ENCODE data around the gene DLG5. TPM values are rescaled to one million over a fixed set of nuclear protein-coding genes. Genes with fewer than 3 reads are reported as not detected.

DLG5 gene
- total RNA-seq, 1 donor from 2014 or later: 32.9 TPM

DNA sequence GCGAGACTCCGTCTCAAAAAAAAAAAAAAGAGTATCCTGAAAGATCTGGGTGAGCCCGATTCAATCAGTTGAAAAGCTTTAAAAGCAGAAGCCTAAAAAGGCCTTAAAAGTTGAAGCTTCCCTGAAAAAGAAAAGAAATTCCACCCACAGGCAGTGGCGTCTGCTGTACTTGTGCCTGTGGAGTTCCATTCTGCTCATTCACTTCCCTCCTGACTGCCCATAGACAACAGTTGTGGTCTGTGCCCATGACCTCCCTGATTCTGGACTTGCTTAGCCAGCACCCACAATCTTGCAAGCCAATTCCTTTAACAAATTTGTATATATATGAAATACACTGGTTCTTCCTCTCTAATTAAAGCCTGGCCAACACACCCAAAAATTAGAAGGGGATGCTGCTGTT lies 141.7 kb downstream of the DLG5 start:
- no peaks in the 10 kb centered on the region for H3K27me3 ChIP-seq
- DNase-seq (ENCODE audit: low spot score in 2 of 2): no peak
- no peak overlapping the region for H3K4me3 ChIP-seq
- no peaks in the 10 kb centered on the region for H3K9me3 ChIP-seq
- H3K27ac ChIP-seq: no peak overlapping the region
- intact Hi-C loops (cut with DNase I): no loop called here
- TF ChIP-seq, protein P1, sequence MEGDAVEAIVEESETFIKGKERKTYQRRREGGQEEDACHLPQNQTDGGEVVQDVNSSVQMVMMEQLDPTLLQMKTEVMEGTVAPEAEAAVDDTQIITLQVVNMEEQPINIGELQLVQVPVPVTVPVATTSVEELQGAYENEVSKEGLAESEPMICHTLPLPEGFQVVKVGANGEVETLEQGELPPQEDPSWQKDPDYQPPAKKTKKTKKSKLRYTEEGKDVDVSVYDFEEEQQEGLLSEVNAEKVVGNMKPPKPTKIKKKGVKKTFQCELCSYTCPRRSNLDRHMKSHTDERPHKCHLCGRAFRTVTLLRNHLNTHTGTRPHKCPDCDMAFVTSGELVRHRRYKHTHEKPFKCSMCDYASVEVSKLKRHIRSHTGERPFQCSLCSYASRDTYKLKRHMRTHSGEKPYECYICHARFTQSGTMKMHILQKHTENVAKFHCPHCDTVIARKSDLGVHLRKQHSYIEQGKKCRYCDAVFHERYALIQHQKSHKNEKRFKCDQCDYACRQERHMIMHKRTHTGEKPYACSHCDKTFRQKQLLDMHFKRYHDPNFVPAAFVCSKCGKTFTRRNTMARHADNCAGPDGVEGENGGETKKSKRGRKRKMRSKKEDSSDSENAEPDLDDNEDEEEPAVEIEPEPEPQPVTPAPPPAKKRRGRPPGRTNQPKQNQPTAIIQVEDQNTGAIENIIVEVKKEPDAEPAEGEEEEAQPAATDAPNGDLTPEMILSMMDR (IDR thresholded peaks at IDR 0.05): no peak
- H3K36me3 ChIP-seq: peaks cover 13 to 68% of the 10 kb centered on the region in 2 donors
- H3K4me1 ChIP-seq: no peaks in the 10 kb centered on the region

DNA sequence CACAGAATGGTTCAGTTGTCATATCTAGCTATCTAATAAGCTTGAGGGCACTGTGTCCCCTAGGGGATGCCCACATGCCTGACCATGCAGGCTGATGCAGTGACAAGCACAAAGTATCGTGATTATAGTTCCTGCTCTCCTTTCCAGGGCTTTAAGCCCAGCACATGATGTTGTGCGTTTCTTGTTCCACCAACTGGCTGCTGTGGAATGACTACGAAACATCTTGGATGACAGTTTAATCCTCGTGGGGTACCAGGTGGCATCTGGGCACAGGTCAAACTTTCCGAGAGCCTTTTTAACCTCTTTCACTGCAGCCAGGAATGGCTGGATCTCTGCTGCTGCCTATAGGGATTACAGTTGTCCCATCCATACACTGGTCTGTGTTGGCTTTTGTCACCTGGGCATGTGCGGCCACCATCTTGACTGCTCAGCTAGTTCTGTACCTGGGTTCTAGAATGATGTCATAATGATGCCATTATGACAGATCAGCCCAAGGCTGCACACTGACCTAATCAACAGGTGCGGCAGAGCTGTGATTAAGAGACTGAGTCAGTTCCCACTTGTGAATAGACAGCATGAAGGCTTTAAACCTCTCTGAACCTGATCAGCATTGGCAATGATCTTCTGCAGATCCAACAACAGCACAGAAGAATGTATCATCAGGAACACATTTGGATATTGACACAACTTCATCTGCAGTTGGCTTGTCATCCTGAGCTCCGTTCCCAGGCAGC lies 144.1 kb downstream of the DLG5 start:
- Histone ChIP-seq H3K27ac (no peak overlapping the region), H3K9me3 (peaks cover 3 to 7% of the 10 kb centered on the region in 2 donors), H3K27me3 (no peaks in the 10 kb centered on the region), H3K4me1 (no peaks in the 10 kb centered on the region), H3K4me3 (no peak overlapping the region), H3K36me3 (peaks cover 13 to 52% of the 10 kb centered on the region in 2 donors)
- intact Hi-C loops (cut with DNase I): no loop called here
- TF ChIP-seq, protein P1 (IDR thresholded peaks at IDR 0.05): no peak
- DNase-seq (ENCODE audit: low spot score in 2 of 2): peak in 1 of 2 donors; percentile 16

DNA sequence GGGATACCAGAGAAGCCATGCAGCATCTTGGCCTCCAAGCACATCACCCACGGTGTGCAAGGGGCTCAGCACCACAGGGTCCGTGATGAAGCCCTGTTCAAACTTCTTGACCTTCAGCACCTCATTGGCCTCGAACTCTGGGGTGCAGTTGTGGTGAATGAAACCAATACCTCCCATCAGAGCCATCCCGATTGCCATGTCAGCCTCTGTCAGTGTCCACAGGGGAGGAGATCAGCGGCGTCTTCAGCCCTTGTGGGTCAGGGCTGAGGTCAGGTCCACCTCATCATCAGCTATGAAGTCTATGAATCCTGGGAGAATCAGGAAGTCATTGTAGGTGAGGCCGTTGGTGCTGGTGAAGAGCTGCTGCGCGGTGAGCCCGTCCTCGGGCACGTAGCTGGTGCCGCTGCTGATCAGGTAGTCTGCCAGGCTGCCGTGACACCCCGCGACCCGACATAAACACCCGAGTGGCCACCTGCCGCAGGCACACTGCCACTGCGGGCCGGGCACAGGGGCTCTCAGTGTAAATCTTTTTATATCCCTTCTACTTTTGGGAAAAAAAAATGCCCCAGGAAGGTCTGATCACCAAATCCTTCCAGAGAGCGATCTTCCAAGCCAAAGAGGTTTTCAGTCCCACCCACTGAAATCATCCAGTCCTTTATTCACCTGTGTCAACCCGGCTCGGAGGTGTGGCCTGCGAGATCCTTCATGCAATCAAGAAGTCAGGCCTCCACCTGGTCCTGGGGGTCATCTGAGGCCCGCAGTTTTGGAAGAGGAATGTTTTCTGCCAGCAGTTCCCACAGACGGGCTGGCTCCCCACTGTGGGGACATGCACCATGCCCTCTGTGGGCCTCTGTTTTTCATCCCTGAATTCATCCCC lies 144.9 kb downstream of the DLG5 start:
- Histone ChIP-seq H3K27me3 (no peaks in the 10 kb centered on the region), H3K4me3 (no peak overlapping the region), H3K36me3 (peaks cover 13 to 44% of the 10 kb centered on the region in 2 donors), H3K9me3 (peaks cover 5 to 15% of the 10 kb centered on the region in 2 donors), H3K27ac (no peak overlapping the region), H3K4me1 (no peaks in the 10 kb centered on the region)
- TF ChIP-seq, protein P1 (IDR thresholded peaks at IDR 0.05): no peak
- DNase-seq (ENCODE audit: low spot score in 2 of 2): peak in 1 of 2 donors; percentile 51
- intact Hi-C loops (cut with DNase I): no loop called here

DNA sequence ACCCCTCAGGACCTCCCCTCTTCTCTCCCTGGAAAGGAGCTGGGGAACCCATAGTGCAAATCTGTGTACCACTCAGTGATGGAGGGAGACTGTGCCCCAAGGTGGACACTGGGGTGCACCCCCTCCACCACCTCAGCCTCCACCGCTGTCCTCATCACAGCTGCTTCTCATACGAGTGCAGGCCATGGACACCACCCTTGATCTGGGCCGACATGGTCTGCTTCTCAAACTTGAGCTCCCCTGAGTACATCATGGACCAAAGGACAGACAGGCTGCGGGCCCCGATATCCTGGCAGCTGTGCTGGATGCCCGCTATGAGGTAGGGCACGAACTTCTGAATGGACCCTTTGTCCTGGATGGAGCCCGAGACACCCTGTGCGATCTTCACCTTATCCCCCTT lies 146.4 kb downstream of the DLG5 start:
- no peaks in the 10 kb centered on the region for H3K4me1 ChIP-seq
- peaks cover 13 to 41% of the 10 kb centered on the region in 2 donors for H3K36me3 ChIP-seq
- intact Hi-C loops (cut with DNase I): no loop called here
- no peaks in the 10 kb centered on the region for H3K27me3 ChIP-seq
- peaks cover 5 to 19% of the 10 kb centered on the region in 2 donors for H3K9me3 ChIP-seq
- H3K4me3 ChIP-seq: no peak overlapping the region
- no peak overlapping the region for H3K27ac ChIP-seq
- DNase-seq (ENCODE audit: low spot score in 2 of 2): no peak
- TF ChIP-seq, protein P1 (IDR thresholded peaks at IDR 0.05): no peak

DNA sequence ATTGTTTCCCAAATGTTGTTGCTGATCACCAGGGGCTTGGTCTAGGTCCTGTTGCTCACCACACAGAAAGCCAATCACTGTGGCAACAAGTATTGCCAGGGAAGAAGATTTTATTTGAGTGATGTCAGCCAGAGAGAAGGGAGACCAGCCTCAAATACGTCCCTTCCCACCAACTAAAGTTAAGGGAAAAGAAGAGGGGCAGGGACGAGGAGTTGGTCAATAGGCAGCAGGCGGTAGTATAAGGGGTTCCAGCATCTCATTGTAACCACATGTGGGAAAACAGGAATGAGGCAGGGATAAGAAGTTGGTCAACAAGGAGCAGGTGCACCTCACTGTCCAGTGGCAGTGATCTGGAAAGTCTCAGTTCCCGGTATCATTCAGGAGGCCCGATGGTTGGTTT lies 150.1 kb downstream of the DLG5 start:
- Histone ChIP-seq H3K4me3 (no peak overlapping the region), H3K4me1 (no peaks in the 10 kb centered on the region), H3K27ac (no peak overlapping the region), H3K36me3 (peaks cover 5 to 17% of the 10 kb centered on the region in 2 donors), H3K9me3 (peaks cover 5 to 19% of the 10 kb centered on the region in 2 donors), H3K27me3 (no peaks in the 10 kb centered on the region)
- no peak for DNase-seq (ENCODE audit: low spot score in 2 of 2)
- TF ChIP-seq, protein P1 (IDR thresholded peaks at IDR 0.05): no peak
- intact Hi-C loops (cut with DNase I): no loop called here
